ENCODE data around the gene SPEM1. TPM values are rescaled to one million over a fixed set of nuclear protein-coding genes. Genes with fewer than 3 reads are reported as not detected.
A peak's percentile ranks its signal among the peaks of the same experiment; 100 is the strongest.

SPEM1 gene
- total RNA-seq, 1 donor from 2014 or later, result 0.23 TPM

DNA sequence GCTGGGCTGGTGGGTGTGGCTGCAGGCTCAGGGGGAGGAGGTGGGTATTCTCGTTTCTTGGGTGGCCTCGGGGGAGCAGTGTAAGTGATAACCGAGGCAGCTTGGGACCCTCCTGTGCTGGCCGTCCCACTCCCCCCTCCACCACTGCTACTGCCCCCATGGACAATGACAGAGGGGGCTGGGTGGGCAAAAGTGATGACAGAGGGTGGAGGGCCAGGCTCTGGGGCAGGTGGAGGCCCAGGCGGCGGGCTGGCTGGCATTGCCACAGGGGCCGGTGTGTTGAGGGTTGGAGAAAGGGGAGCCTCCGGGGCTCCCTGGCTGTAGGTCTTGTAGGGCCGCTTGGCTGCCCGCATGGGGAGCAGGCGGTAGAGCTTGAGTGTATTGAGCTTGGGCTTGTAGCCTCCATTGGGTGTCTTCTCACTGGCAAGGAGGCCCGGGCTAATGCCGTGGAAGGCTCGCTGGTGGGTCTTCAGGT lies 43.3 kb downstream of the SPEM1 start:
- H3K9ac ChIP-seq (ENCODE audit: low read length), result no peak overlapping the region
- Mint-ChIP-seq H3K4me3 (ENCODE audit: unreplicated experiment) (no peak overlapping the region), H3K27ac (ENCODE audit: unreplicated experiment) (no peak overlapping the region), H3K36me3 (ENCODE audit: low read depth, unreplicated experiment) (peaks cover 14% of the 10 kb centered on the region), H3K9me3 (ENCODE audit: unreplicated experiment) (no peaks in the 10 kb centered on the region), H3K27me3 (ENCODE audit: low read depth, unreplicated experiment) (no peaks in the 10 kb centered on the region), H3K4me1 (ENCODE audit: low read depth, unreplicated experiment) (peaks cover 9% of the 10 kb centered on the region)
- H3K27me3 ChIP-seq (ENCODE audit: insufficient read depth, low read length), result no peaks in the 10 kb centered on the region
- H3K4me3 ChIP-seq (ENCODE audit: insufficient read depth, low read depth, low read length), result no peak overlapping the region
- peaks cover 3% of the 10 kb centered on the region for H3K36me3 ChIP-seq (ENCODE audit: insufficient read depth, low read length)
- TF ChIP-seq EZH2 (IDR thresholded peaks at IDR 0.05; ENCODE audit: insufficient read depth, low read length), result no peak
- TF ChIP-seq, protein P1, sequence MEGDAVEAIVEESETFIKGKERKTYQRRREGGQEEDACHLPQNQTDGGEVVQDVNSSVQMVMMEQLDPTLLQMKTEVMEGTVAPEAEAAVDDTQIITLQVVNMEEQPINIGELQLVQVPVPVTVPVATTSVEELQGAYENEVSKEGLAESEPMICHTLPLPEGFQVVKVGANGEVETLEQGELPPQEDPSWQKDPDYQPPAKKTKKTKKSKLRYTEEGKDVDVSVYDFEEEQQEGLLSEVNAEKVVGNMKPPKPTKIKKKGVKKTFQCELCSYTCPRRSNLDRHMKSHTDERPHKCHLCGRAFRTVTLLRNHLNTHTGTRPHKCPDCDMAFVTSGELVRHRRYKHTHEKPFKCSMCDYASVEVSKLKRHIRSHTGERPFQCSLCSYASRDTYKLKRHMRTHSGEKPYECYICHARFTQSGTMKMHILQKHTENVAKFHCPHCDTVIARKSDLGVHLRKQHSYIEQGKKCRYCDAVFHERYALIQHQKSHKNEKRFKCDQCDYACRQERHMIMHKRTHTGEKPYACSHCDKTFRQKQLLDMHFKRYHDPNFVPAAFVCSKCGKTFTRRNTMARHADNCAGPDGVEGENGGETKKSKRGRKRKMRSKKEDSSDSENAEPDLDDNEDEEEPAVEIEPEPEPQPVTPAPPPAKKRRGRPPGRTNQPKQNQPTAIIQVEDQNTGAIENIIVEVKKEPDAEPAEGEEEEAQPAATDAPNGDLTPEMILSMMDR (IDR thresholded peaks at IDR 0.05; ENCODE audit: insufficient read depth, low read depth, low read length), result no peak
- H4K20me1 ChIP-seq (ENCODE audit: insufficient read depth, low read length), result peaks cover 27% of the 10 kb centered on the region
- no peak for FAIRE-seq
- no peak for DNase-seq (ENCODE audit: low read depth)
- H2AFZ ChIP-seq (ENCODE audit: low read depth, low read length), result no peak overlapping the region
- H3K4me1 ChIP-seq (ENCODE audit: insufficient read depth, low read length), result peaks cover 7% of the 10 kb centered on the region
- peaks cover 14% of the 10 kb centered on the region for H3K79me2 ChIP-seq (ENCODE audit: insufficient read depth, low read length)
- no peak overlapping the region for H3K4me2 ChIP-seq (ENCODE audit: low read length)
- H3K9me3 ChIP-seq (ENCODE audit: insufficient read depth, low read depth, low read length), result no peaks in the 10 kb centered on the region
- H3K27ac ChIP-seq (ENCODE audit: low read depth, low read length), result no peak overlapping the region

DNA sequence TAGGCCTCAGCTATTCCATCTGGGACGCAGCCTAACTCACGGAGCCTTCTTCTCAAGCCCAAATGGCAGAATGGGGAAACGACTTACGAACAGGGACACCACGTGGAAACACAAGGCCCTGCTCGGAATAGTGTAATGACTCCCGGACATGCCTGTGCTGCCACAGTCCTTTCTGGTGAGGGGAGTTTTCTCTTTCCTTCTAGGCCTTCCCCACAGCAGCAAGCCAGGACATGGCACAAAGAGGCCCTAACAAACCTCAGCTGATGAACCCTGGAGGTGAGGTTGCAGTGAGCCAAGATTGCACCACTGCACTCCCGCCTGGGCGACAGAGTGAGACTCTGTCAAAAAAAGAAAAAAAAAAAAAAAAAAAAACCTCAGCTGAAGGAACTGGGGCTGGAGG lies 44.0 kb downstream of the SPEM1 start:
- H3K4me1 Mint-ChIP-seq (ENCODE audit: low read depth, unreplicated experiment), result peaks cover 9% of the 10 kb centered on the region
- H3K36me3 ChIP-seq (ENCODE audit: insufficient read depth, low read length), result peaks cover 3% of the 10 kb centered on the region
- no peaks in the 10 kb centered on the region for H3K9me3 ChIP-seq (ENCODE audit: insufficient read depth, low read depth, low read length)
- no peaks in the 10 kb centered on the region for H3K27me3 Mint-ChIP-seq (ENCODE audit: low read depth, unreplicated experiment)
- FAIRE-seq (no peak), DNase-seq (ENCODE audit: low read depth) (no peak)
- no peak overlapping the region for H3K27ac ChIP-seq (ENCODE audit: low read depth, low read length)
- H3K4me3 Mint-ChIP-seq (ENCODE audit: unreplicated experiment), result no peak overlapping the region
- H3K27ac Mint-ChIP-seq (ENCODE audit: unreplicated experiment), result no peak overlapping the region
- H3K4me3 ChIP-seq (ENCODE audit: insufficient read depth, low read depth, low read length), result no peak overlapping the region
- no peaks in the 10 kb centered on the region for H3K27me3 ChIP-seq (ENCODE audit: insufficient read depth, low read length)
- no peak overlapping the region for H2AFZ ChIP-seq (ENCODE audit: low read depth, low read length)
- no peaks in the 10 kb centered on the region for H3K9me3 Mint-ChIP-seq (ENCODE audit: unreplicated experiment)
- no peak for TF ChIP-seq EZH2 (IDR thresholded peaks at IDR 0.05; ENCODE audit: insufficient read depth, low read length)
- TF ChIP-seq, protein P1 (IDR thresholded peaks at IDR 0.05; ENCODE audit: insufficient read depth, low read depth, low read length), result no peak
- no peak overlapping the region for H3K9ac ChIP-seq (ENCODE audit: low read length)
- peaks cover 20% of the 10 kb centered on the region for H3K79me2 ChIP-seq (ENCODE audit: insufficient read depth, low read length)
- peaks cover 14% of the 10 kb centered on the region for H3K36me3 Mint-ChIP-seq (ENCODE audit: low read depth, unreplicated experiment)
- no peak overlapping the region for H3K4me2 ChIP-seq (ENCODE audit: low read length)
- H4K20me1 ChIP-seq (ENCODE audit: insufficient read depth, low read length), result peaks cover 33% of the 10 kb centered on the region
- peaks cover 7% of the 10 kb centered on the region for H3K4me1 ChIP-seq (ENCODE audit: insufficient read depth, low read length)

GRCh38 chr17:7465597-7466275 lies 45.6 kb downstream of the SPEM1 start:
- no peak overlapping the region for H3K27ac Mint-ChIP-seq (ENCODE audit: unreplicated experiment)
- no peaks in the 10 kb centered on the region for H3K27me3 ChIP-seq (ENCODE audit: insufficient read depth, low read length)
- no peak overlapping the region for H3K4me2 ChIP-seq (ENCODE audit: low read length)
- H3K4me1 ChIP-seq (ENCODE audit: insufficient read depth, low read length), result peaks cover 7% of the 10 kb centered on the region
- no peak overlapping the region for H3K9ac ChIP-seq (ENCODE audit: low read length)
- FAIRE-seq, result no peak
- H3K36me3 ChIP-seq (ENCODE audit: insufficient read depth, low read length), result peaks cover 3% of the 10 kb centered on the region
- H3K36me3 Mint-ChIP-seq (ENCODE audit: low read depth, unreplicated experiment), result peaks cover 14% of the 10 kb centered on the region
- H3K27me3 Mint-ChIP-seq (ENCODE audit: low read depth, unreplicated experiment), result no peaks in the 10 kb centered on the region
- TF ChIP-seq, protein P1 (IDR thresholded peaks at IDR 0.05; ENCODE audit: insufficient read depth, low read depth, low read length), result no peak
- no peak for TF ChIP-seq EZH2 (IDR thresholded peaks at IDR 0.05; ENCODE audit: insufficient read depth, low read length)
- peaks cover 9% of the 10 kb centered on the region for H3K4me1 Mint-ChIP-seq (ENCODE audit: low read depth, unreplicated experiment)
- DNase-seq (ENCODE audit: low read depth), result no peak
- H3K9me3 ChIP-seq (ENCODE audit: insufficient read depth, low read depth, low read length), result no peaks in the 10 kb centered on the region
- H3K79me2 ChIP-seq (ENCODE audit: insufficient read depth, low read length), result peaks cover 36% of the 10 kb centered on the region
- no peak overlapping the region for H2AFZ ChIP-seq (ENCODE audit: low read depth, low read length)
- H4K20me1 ChIP-seq (ENCODE audit: insufficient read depth, low read length), result peaks cover 41% of the 10 kb centered on the region
- H3K4me3 ChIP-seq (ENCODE audit: insufficient read depth, low read depth, low read length), result no peak overlapping the region
- H3K9me3 Mint-ChIP-seq (ENCODE audit: unreplicated experiment), result no peaks in the 10 kb centered on the region
- peak overlapping the region; percentile 20 for H3K4me3 Mint-ChIP-seq (ENCODE audit: unreplicated experiment)
- H3K27ac ChIP-seq (ENCODE audit: low read depth, low read length), result no peak overlapping the region

All from astrocyte (in vitro differentiated cells and primary cell).